Measurements from ENCODE around the gene CAPN11.

- TF ChIP-seq CTCF (IDR thresholded peaks at IDR 0.05): no peak
- TF ChIP-seq POLR2A (IDR thresholded peaks at IDR 0.05): no peak
Measured at GRCh38 chr6:44176762-44177509, 18.3 kb downstream of the CAPN11 start.
